ENCODE measurements around the gene IGSF21. TPM values are rescaled to one million over a fixed set of nuclear protein-coding genes. Genes with fewer than 3 reads are reported as not detected.

IGSF21 gene
- total RNA-seq, 2 donors from 2014 or later, result not detected

GRCh38 chr1:18197299-18197698 lies 89.7 kb downstream of the IGSF21 start:
- H3K36me3 Mint-ChIP-seq, result no peaks in the 10 kb centered on the region
- no peaks in the 10 kb centered on the region for H3K9me3 Mint-ChIP-seq
- no peak overlapping the region for H3K27ac Mint-ChIP-seq
- H3K4me1 Mint-ChIP-seq (ENCODE audit: low read depth in 2 of 2), result no peaks in the 10 kb centered on the region
- H3K4me3 Mint-ChIP-seq, result no peak overlapping the region
- DNase-seq (ENCODE audit: low spot score) (no peak), ATAC-seq (no peak)
- peaks cover 37 to 41% of the 10 kb centered on the region in 2 donors for H3K27me3 Mint-ChIP-seq

GRCh38 chr1:18198260-18198659 lies 90.7 kb downstream of the IGSF21 start:
- Mint-ChIP-seq H3K4me1 (ENCODE audit: low read depth in 2 of 2) (no peaks in the 10 kb centered on the region), H3K4me3 (no peak overlapping the region), H3K27ac (no peak overlapping the region), H3K9me3 (no peaks in the 10 kb centered on the region), H3K36me3 (no peaks in the 10 kb centered on the region), H3K27me3 (peaks cover 32 to 39% of the 10 kb centered on the region in 2 donors)
- ATAC-seq, result no peak
- no peak for DNase-seq (ENCODE audit: low spot score)

- no peak overlapping the region for H3K4me3 Mint-ChIP-seq
- no peaks in the 10 kb centered on the region for H3K9me3 Mint-ChIP-seq
- H3K27me3 Mint-ChIP-seq, result peaks cover 32 to 38% of the 10 kb centered on the region in 2 donors
- DNase-seq (ENCODE audit: low spot score) (no peak), ATAC-seq (no peak)
- no peaks in the 10 kb centered on the region for H3K36me3 Mint-ChIP-seq
- H3K4me1 Mint-ChIP-seq (ENCODE audit: low read depth in 2 of 2), result no peaks in the 10 kb centered on the region
- H3K27ac Mint-ChIP-seq, result no peak overlapping the region
These were observed 91.9 kb downstream of the IGSF21 start for GRCh38 chr1:18199462-18199861.

GRCh38 chr1:18200136-18200717 lies 92.6 kb downstream of the IGSF21 start:
- no peak for DNase-seq (ENCODE audit: low spot score)
- no peak for ATAC-seq
- no peaks in the 10 kb centered on the region for H3K36me3 Mint-ChIP-seq
- no peaks in the 10 kb centered on the region for H3K4me1 Mint-ChIP-seq (ENCODE audit: low read depth in 2 of 2)
- H3K4me3 Mint-ChIP-seq, result no peak overlapping the region
- peaks cover 32 to 39% of the 10 kb centered on the region in 2 donors for H3K27me3 Mint-ChIP-seq
- H3K27ac Mint-ChIP-seq, result no peak overlapping the region
- no peaks in the 10 kb centered on the region for H3K9me3 Mint-ChIP-seq

- Mint-ChIP-seq H3K4me1 (ENCODE audit: low read depth in 2 of 2) (no peaks in the 10 kb centered on the region), H3K36me3 (no peaks in the 10 kb centered on the region), H3K4me3 (no peak overlapping the region), H3K9me3 (no peaks in the 10 kb centered on the region), H3K27ac (no peak overlapping the region), H3K27me3 (peaks cover 31 to 36% of the 10 kb centered on the region in 2 donors)
- ATAC-seq (no peak), DNase-seq (ENCODE audit: low spot score) (no peak)
These were observed 93.3 kb downstream of the IGSF21 start for GRCh38 chr1:18200918-18201317.

- Mint-ChIP-seq H3K4me1 (ENCODE audit: low read depth in 2 of 2) (no peaks in the 10 kb centered on the region), H3K4me3 (no peak overlapping the region), H3K27me3 (peaks cover 33 to 38% of the 10 kb centered on the region in 2 donors), H3K9me3 (no peaks in the 10 kb centered on the region), H3K27ac (no peak overlapping the region), H3K36me3 (no peaks in the 10 kb centered on the region)
- DNase-seq (ENCODE audit: low spot score) (no peak), ATAC-seq (no peak)
These were observed 94.6 kb downstream of the IGSF21 start for GRCh38 chr1:18201997-18202719.

- ATAC-seq, result no peak
- H3K4me1 Mint-ChIP-seq (ENCODE audit: low read depth in 2 of 2), result no peaks in the 10 kb centered on the region
- H3K27ac Mint-ChIP-seq, result no peak overlapping the region
- peaks cover 36 to 41% of the 10 kb centered on the region in 2 donors for H3K27me3 Mint-ChIP-seq
- DNase-seq (ENCODE audit: low spot score), result no peak
- no peaks in the 10 kb centered on the region for H3K9me3 Mint-ChIP-seq
- H3K36me3 Mint-ChIP-seq, result no peaks in the 10 kb centered on the region
- H3K4me3 Mint-ChIP-seq, result no peak overlapping the region
These were observed 96.0 kb downstream of the IGSF21 start for GRCh38 chr1:18203645-18204044.

- Mint-ChIP-seq H3K4me3 (no peak overlapping the region), H3K27ac (no peak overlapping the region), H3K27me3 (peaks cover 35 to 41% of the 10 kb centered on the region in 2 donors), H3K4me1 (ENCODE audit: low read depth in 2 of 2) (no peaks in the 10 kb centered on the region), H3K36me3 (no peaks in the 10 kb centered on the region), H3K9me3 (no peaks in the 10 kb centered on the region)
- ATAC-seq (no peak), DNase-seq (ENCODE audit: low spot score) (no peak)
These were observed 97.0 kb downstream of the IGSF21 start for GRCh38 chr1:18204575-18204974.

- no peak for ATAC-seq
- H3K4me1 Mint-ChIP-seq (ENCODE audit: low read depth in 2 of 2), result no peaks in the 10 kb centered on the region
- no peak overlapping the region for H3K27ac Mint-ChIP-seq
- DNase-seq (ENCODE audit: low spot score), result no peak
- no peaks in the 10 kb centered on the region for H3K9me3 Mint-ChIP-seq
- peaks cover 34 to 43% of the 10 kb centered on the region in 2 donors for H3K27me3 Mint-ChIP-seq
- no peak overlapping the region for H3K4me3 Mint-ChIP-seq
- no peaks in the 10 kb centered on the region for H3K36me3 Mint-ChIP-seq
These were observed 97.7 kb downstream of the IGSF21 start for GRCh38 chr1:18205319-18205718.

- Mint-ChIP-seq H3K4me3 (no peak overlapping the region), H3K9me3 (no peaks in the 10 kb centered on the region), H3K27ac (no peak overlapping the region), H3K36me3 (no peaks in the 10 kb centered on the region), H3K4me1 (ENCODE audit: low read depth in 2 of 2) (no peaks in the 10 kb centered on the region), H3K27me3 (peaks cover 21 to 33% of the 10 kb centered on the region in 2 donors)
- DNase-seq (ENCODE audit: low spot score), result no peak
- no peak for ATAC-seq
These were observed 104.2 kb downstream of the IGSF21 start for GRCh38 chr1:18211764-18212163.

GRCh38 chr1:18217398-18218043 lies 109.9 kb downstream of the IGSF21 start:
- peaks cover 25 to 41% of the 10 kb centered on the region in 2 donors for H3K27me3 Mint-ChIP-seq
- ATAC-seq (no peak), DNase-seq (ENCODE audit: low spot score) (no peak)
- peaks cover 7% of the 10 kb centered on the region for H3K9me3 Mint-ChIP-seq
- no peaks in the 10 kb centered on the region for H3K36me3 Mint-ChIP-seq
- H3K27ac Mint-ChIP-seq, result no peak overlapping the region
- H3K4me1 Mint-ChIP-seq (ENCODE audit: low read depth in 2 of 2), result no peaks in the 10 kb centered on the region
- no peak overlapping the region for H3K4me3 Mint-ChIP-seq

- no peak overlapping the region for H3K27ac Mint-ChIP-seq
- ATAC-seq (no peak), DNase-seq (ENCODE audit: low spot score) (no peak)
- peaks cover 4% of the 10 kb centered on the region for H3K9me3 Mint-ChIP-seq
- no peaks in the 10 kb centered on the region for H3K36me3 Mint-ChIP-seq
- H3K4me3 Mint-ChIP-seq, result no peak overlapping the region
- no peaks in the 10 kb centered on the region for H3K4me1 Mint-ChIP-seq (ENCODE audit: low read depth in 2 of 2)
- peaks cover 17 to 23% of the 10 kb centered on the region in 2 donors for H3K27me3 Mint-ChIP-seq
These were observed 122.0 kb downstream of the IGSF21 start for GRCh38 chr1:18229625-18230024.

- DNase-seq (ENCODE audit: low spot score) (no peak), ATAC-seq (no peak)
- no peaks in the 10 kb centered on the region for H3K36me3 Mint-ChIP-seq
- H3K4me1 Mint-ChIP-seq (ENCODE audit: low read depth in 2 of 2), result no peaks in the 10 kb centered on the region
- peaks cover 22% of the 10 kb centered on the region in 2 donors for H3K27me3 Mint-ChIP-seq
- no peak overlapping the region for H3K4me3 Mint-ChIP-seq
- H3K27ac Mint-ChIP-seq, result no peak overlapping the region
- peaks cover 4% of the 10 kb centered on the region for H3K9me3 Mint-ChIP-seq
These were observed 122.7 kb downstream of the IGSF21 start for GRCh38 chr1:18230321-18230720.

- H3K27ac Mint-ChIP-seq, result no peak overlapping the region
- DNase-seq (ENCODE audit: low spot score) (no peak), ATAC-seq (no peak)
- no peaks in the 10 kb centered on the region for H3K4me1 Mint-ChIP-seq (ENCODE audit: low read depth in 2 of 2)
- H3K27me3 Mint-ChIP-seq, result peaks cover 27% of the 10 kb centered on the region in 2 donors
- peaks cover 4% of the 10 kb centered on the region for H3K9me3 Mint-ChIP-seq
- no peaks in the 10 kb centered on the region for H3K36me3 Mint-ChIP-seq
- H3K4me3 Mint-ChIP-seq, result no peak overlapping the region
These were observed 123.2 kb downstream of the IGSF21 start for GRCh38 chr1:18230840-18231239.
